A549 (cell line): Measurements from ENCODE around the gene SPACA5.

Experiments
- CTCF ChIP-seq: fragments of >200 bp; sonication (Bioruptor Twin); formaldehyde crosslinking; IDR thresholded peaks from 3 replicates; pipeline ENCODE4 v1.5.1; 2016
- EP300 ChIP-seq, 2 experiments: fragments of >200 bp; sonication (Bioruptor Twin); formaldehyde crosslinking; IDR thresholded peaks; 2 replicates in 1 of 2; 3 replicates in 1 of 2; pipeline ENCODE4 v1.6.1; 2016 to 2017
- HDAC2 ChIP-seq: fragments of 200-600 bp; sonication (generic); IDR thresholded peaks from 2 replicates; pipeline ENCODE4 v1.6.1; 2016
- RFX5 ChIP-seq: fragments of 450-650 bp; IDR thresholded peaks from 2 replicates; pipeline ENCODE4 v1.7.1; 2014; ENCODE audit warnings: antibody characterized with exemption, mild to moderate bottlenecking, moderate library complexity

- TF ChIP-seq EP300 (IDR thresholded peaks at IDR 0.05) = no peak
- TF ChIP-seq CTCF = no peak
- no peak for TF ChIP-seq HDAC2
- no peak for TF ChIP-seq RFX5
Measured at GRCh38 chrX:47960406-47960805, 46.4 kb upstream of the SPACA5 start.
